MM.1S (cell line): ENCODE results near the gene PSMA7.

Source experiments
- DNase-seq: peaks from one replicate; pipeline ENCODE4 v3.0.0-alpha.2; 2015
- H2AFZ ChIP-seq: fragments of 300-600 bp; sonication (generic); 2 replicates; pipeline ENCODE4 v1.6.0; 2016; ENCODE audit warnings: antibody characterized with exemption, low read length
- H3F3A ChIP-seq: fragments of 300-600 bp; sonication (generic); 2 replicates; pipeline ENCODE4 v1.6.1; 2016; ENCODE audit warnings: mild to moderate bottlenecking, antibody characterized with exemption, low read length, moderate library complexity, mixed read lengths; ENCODE audit not compliant: insufficient read depth
- H3K27ac ChIP-seq: fragments of 300-600 bp; sonication (generic); 2 replicates; pipeline ENCODE4 v1.5.1; 2016; ENCODE audit warnings: mild to moderate bottlenecking, low read length
- H3K27me3 ChIP-seq: fragments of 300-600 bp; sonication (generic); replicated peaks from 2 replicates; pipeline ENCODE4 v1.6.0; 2016; ENCODE audit warnings: low read length; ENCODE audit not compliant: insufficient read depth
- H3K36me3 ChIP-seq: fragments of 300-600 bp; sonication (generic); replicated peaks from 2 replicates; pipeline ENCODE4 v1.6.1; 2016; ENCODE audit warnings: mild to moderate bottlenecking, low read length, mixed read lengths; ENCODE audit not compliant: insufficient read depth
- H3K4me1 ChIP-seq: fragments of 300-600 bp; sonication (generic); 2 replicates; pipeline ENCODE4 v1.6.1; 2016; ENCODE audit warnings: low read length, mixed read lengths
- H3K4me2 ChIP-seq: fragments of 300-600 bp; sonication (generic); 2 replicates; pipeline ENCODE4 v1.6.0; 2016; ENCODE audit warnings: low read depth, low read length
- H3K4me3 ChIP-seq: fragments of 300-600 bp; sonication (generic); 2 replicates; pipeline ENCODE4 v1.5.1; 2016; ENCODE audit warnings: low read length, mixed read lengths
- H3K79me2 ChIP-seq: fragments of 300-600 bp; sonication (generic); 2 replicates; pipeline ENCODE4 v1.6.1; 2016; ENCODE audit warnings: mixed run types, low read length, mixed read lengths
- H3K9ac ChIP-seq: fragments of 300-600 bp; sonication (generic); 2 replicates; pipeline ENCODE4 v1.6.1; 2016; ENCODE audit warnings: low read length, mixed read lengths
- H3K9me2 ChIP-seq: fragments of 300-600 bp; sonication (generic); replicated peaks from 2 replicates; pipeline ENCODE4 v1.6.1; 2016; ENCODE audit warnings: mild to moderate bottlenecking, low read length, mixed read lengths; ENCODE audit not compliant: insufficient read depth
- H3K9me3 ChIP-seq: fragments of 300-600 bp; sonication (generic); replicated peaks from 2 replicates; pipeline ENCODE4 v1.6.1; 2016; ENCODE audit warnings: mild to moderate bottlenecking, low read length, mixed read lengths; ENCODE audit not compliant: insufficient read depth
- H4K20me1 ChIP-seq: fragments of 300-600 bp; sonication (generic); 2 replicates; pipeline ENCODE4 v1.6.1; 2016; ENCODE audit warnings: mild to moderate bottlenecking, low read length, moderate library complexity, mixed read lengths; ENCODE audit not compliant: insufficient read depth
- EZH2 ChIP-seq: fragments of 300-600 bp; sonication (generic); optimal IDR thresholded peaks from 2 replicates; pipeline ENCODE3; 2017; ENCODE audit warnings: low read depth, mild to moderate bottlenecking, antibody characterized with exemption, low read length, mixed read lengths
- EZH2phosphoT487 ChIP-seq: fragments of 300-600 bp; sonication (generic); IDR thresholded peaks from 2 replicates; pipeline ENCODE4 v1.6.1; 2018; ENCODE audit warnings: antibody characterized with exemption, low read length
- TF ChIP-seq, protein P1 (sequence below): fragments of 300-600 bp; sonication (generic); IDR thresholded peaks from 2 replicates; pipeline ENCODE4 v1.5.1; 2016; ENCODE audit warnings: antibody characterized with exemption, low read length, mixed read lengths

The PSMA7 gene

GRCh38 chr20:62104791-62105345 lies 38.3 kb downstream of the PSMA7 start:
- Histone ChIP-seq H4K20me1 (no peaks in the 10 kb centered on the region), H3K79me2 (no peaks in the 10 kb centered on the region), H3K9ac (no peak overlapping the region), H3K27me3 (peaks cover 51% of the 10 kb centered on the region), H3K36me3 (no peaks in the 10 kb centered on the region), H3K4me2 (no peak overlapping the region), H3K9me2 (no peaks in the 10 kb centered on the region), H2AFZ (no peak overlapping the region), H3K9me3 (no peaks in the 10 kb centered on the region), H3F3A (no peaks in the 10 kb centered on the region), H3K4me1 (no peaks in the 10 kb centered on the region), H3K27ac (no peak overlapping the region), H3K4me3 (no peak overlapping the region)
- no peak for DNase-seq
- TF ChIP-seq, protein P1, sequence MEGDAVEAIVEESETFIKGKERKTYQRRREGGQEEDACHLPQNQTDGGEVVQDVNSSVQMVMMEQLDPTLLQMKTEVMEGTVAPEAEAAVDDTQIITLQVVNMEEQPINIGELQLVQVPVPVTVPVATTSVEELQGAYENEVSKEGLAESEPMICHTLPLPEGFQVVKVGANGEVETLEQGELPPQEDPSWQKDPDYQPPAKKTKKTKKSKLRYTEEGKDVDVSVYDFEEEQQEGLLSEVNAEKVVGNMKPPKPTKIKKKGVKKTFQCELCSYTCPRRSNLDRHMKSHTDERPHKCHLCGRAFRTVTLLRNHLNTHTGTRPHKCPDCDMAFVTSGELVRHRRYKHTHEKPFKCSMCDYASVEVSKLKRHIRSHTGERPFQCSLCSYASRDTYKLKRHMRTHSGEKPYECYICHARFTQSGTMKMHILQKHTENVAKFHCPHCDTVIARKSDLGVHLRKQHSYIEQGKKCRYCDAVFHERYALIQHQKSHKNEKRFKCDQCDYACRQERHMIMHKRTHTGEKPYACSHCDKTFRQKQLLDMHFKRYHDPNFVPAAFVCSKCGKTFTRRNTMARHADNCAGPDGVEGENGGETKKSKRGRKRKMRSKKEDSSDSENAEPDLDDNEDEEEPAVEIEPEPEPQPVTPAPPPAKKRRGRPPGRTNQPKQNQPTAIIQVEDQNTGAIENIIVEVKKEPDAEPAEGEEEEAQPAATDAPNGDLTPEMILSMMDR: no peak
- TF ChIP-seq EZH2phosphoT487 (no peak), EZH2 (no peak)

DNA sequence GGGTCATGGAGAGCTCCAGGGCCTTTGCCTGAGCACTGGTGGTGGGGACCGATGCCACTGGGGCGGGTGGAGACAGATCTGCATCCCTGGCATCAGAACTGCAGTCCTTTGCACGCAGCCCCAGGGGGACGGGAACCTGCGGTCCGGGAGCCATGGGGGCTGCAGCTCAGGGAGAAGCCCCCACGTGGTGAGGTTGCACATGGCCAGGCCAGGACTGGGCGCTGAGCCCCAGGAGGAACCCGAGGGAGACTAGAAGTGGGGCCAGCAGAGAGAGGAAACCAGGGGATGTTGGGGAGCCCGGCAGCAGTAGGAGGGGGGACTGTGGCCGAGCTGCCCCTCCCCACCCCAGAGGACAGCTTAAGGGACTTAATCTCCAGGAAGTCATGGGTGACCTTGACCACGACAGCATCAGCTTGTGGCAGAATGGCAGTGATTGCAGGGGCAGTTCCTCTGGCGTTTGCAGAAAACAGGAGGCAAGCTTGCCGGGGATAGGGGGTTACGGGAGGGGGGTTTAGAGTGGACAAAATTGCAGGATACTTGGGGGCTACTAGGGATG lies 38.9 kb downstream of the PSMA7 start:
- Histone ChIP-seq H3K4me2 (no peak overlapping the region), H4K20me1 (no peaks in the 10 kb centered on the region)

GRCh38 chr20:62103508-62104233 lies 39.5 kb downstream of the PSMA7 start:
- no peak overlapping the region for H3K27ac ChIP-seq
- H3K27me3 ChIP-seq: peaks cover 63% of the 10 kb centered on the region
- no peak overlapping the region for H2AFZ ChIP-seq
- DNase-seq: no peak
- no peaks in the 10 kb centered on the region for H3K9me2 ChIP-seq
- no peak overlapping the region for H3K9ac ChIP-seq
- H4K20me1 ChIP-seq: no peaks in the 10 kb centered on the region
- no peak overlapping the region for H3K4me3 ChIP-seq
- no peaks in the 10 kb centered on the region for H3F3A ChIP-seq
- no peak overlapping the region for H3K4me2 ChIP-seq
- no peaks in the 10 kb centered on the region for H3K79me2 ChIP-seq
- no peaks in the 10 kb centered on the region for H3K36me3 ChIP-seq
- no peaks in the 10 kb centered on the region for H3K4me1 ChIP-seq
- no peaks in the 10 kb centered on the region for H3K9me3 ChIP-seq
- TF ChIP-seq, protein P1: no peak
- TF ChIP-seq EZH2: no peak
- no peak for TF ChIP-seq EZH2phosphoT487

More for the DNA sequence above, 38.9 kb downstream of the PSMA7 start:
- no peak overlapping the region for H2AFZ ChIP-seq
- no peaks in the 10 kb centered on the region for H3K36me3 ChIP-seq
- TF ChIP-seq EZH2phosphoT487 (no peak), EZH2 (no peak)
- TF ChIP-seq, protein P1: no peak
- no peak for DNase-seq
- H3K27me3 ChIP-seq: peaks cover 56% of the 10 kb centered on the region
- H3F3A ChIP-seq: no peaks in the 10 kb centered on the region
- no peak overlapping the region for H3K4me3 ChIP-seq
- no peaks in the 10 kb centered on the region for H3K4me1 ChIP-seq
- no peaks in the 10 kb centered on the region for H3K9me2 ChIP-seq
- no peak overlapping the region for H3K27ac ChIP-seq
- no peak overlapping the region for H3K9ac ChIP-seq
- H3K79me2 ChIP-seq: no peaks in the 10 kb centered on the region
- H3K9me3 ChIP-seq: no peaks in the 10 kb centered on the region
